Measurements from ENCODE around the gene NMRAL1.

The NMRAL1 gene

DNA sequence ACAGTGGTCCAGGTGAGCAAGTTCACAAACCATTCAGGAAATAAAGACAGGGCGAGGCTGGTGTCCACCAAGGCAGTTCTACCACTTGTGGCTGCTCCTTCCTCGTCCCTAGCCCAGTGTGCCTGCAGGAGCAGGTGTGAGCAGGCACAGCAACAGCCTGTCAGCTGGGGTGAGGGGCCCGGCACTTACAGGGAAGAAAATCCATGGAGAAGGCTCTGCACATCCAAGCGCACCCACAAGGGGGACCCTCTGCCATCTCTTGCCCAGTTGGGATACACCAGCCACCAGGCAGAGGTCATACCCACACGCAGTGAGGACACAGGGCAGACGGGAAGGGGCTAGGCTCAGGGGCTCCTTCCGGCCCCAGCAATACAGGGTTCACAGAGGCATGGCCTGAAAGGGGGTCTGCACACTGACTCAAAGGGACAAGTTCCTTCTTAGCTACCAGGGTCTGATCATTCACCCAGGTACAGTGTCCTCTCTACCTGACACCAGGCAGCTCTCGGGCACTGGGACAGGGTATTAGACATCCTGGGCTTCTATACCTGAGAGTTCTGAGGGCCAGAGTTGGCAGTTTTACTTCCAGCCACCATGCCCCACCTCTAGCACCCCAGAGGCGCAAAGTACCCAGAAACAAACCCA, 37.1 kb upstream of the NMRAL1 start:
- Histone ChIP-seq H3K36me3 (ENCODE audit: control insufficient read depth in 2 of 2, insufficient read depth in 1 of 2, low read length in 2 of 2) (peaks cover 0 to 82% of the 10 kb centered on the region in 2 experiments; a peak in 2 of 3 replicates), H3K27ac (ENCODE audit: extremely low read depth, low read depth, low read length) (no peak overlapping the region), H3K9me3 (ENCODE audit: control insufficient read depth, insufficient read depth, low read depth, low read length) (no peaks in the 10 kb centered on the region), H3K4me3 (ENCODE audit: low read depth, low read length) (no peak overlapping the region), H3K4me1 (ENCODE audit: control insufficient read depth, insufficient read depth, low read length) (no peaks in the 10 kb centered on the region)
- POLR2A ChIA-PET = no interaction called here
- TF ChIP-seq SCRT2 (tag by site-specific recombination; IDR thresholded peaks at IDR 0.05) (peak; percentile 92), SCRT1 (tag by site-specific recombination; IDR thresholded peaks at IDR 0.05; ENCODE audit: borderline replicate concordance) (peak; percentile 69; the same call in 1 of the 2 replicates), HIC1 (tag by site-specific recombination; IDR thresholded peaks at IDR 0.05) (0 out of 2 replicates have a peak, but pooled peaks have one; percentile 36), ZBTB17 (tag by site-specific recombination; IDR thresholded peaks at IDR 0.05) (0 out of 2 replicates have a peak, but pooled peaks have one; percentile 13), ZNF335 (tag by site-specific recombination; conservative IDR thresholded peaks at IDR 0.05) (no peak), MEIS1 (CRISPR knock-in tag; IDR thresholded peaks at IDR 0.05; ENCODE audit: borderline replicate concordance) (no peak), GLIS1 (tag by site-specific recombination; IDR thresholded peaks at IDR 0.05) (no peak), ZNF2 (tag by site-specific recombination; IDR thresholded peaks at IDR 0.05) (peak; percentile 70), ZNF791 (tag by site-specific recombination; IDR thresholded peaks at IDR 0.05) (no peak), ZSCAN4 (tag by site-specific recombination; IDR thresholded peaks at IDR 0.05) (no peak), BCL11B (tag by site-specific recombination; IDR thresholded peaks at IDR 0.05; ENCODE audit: low read depth) (no peak)
- TF ChIP-seq, protein P1, sequence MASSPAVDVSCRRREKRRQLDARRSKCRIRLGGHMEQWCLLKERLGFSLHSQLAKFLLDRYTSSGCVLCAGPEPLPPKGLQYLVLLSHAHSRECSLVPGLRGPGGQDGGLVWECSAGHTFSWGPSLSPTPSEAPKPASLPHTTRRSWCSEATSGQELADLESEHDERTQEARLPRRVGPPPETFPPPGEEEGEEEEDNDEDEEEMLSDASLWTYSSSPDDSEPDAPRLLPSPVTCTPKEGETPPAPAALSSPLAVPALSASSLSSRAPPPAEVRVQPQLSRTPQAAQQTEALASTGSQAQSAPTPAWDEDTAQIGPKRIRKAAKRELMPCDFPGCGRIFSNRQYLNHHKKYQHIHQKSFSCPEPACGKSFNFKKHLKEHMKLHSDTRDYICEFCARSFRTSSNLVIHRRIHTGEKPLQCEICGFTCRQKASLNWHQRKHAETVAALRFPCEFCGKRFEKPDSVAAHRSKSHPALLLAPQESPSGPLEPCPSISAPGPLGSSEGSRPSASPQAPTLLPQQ (tag by site-specific recombination; IDR thresholded peaks at IDR 0.05) = no peak
- TF ChIP-seq, protein P2, sequence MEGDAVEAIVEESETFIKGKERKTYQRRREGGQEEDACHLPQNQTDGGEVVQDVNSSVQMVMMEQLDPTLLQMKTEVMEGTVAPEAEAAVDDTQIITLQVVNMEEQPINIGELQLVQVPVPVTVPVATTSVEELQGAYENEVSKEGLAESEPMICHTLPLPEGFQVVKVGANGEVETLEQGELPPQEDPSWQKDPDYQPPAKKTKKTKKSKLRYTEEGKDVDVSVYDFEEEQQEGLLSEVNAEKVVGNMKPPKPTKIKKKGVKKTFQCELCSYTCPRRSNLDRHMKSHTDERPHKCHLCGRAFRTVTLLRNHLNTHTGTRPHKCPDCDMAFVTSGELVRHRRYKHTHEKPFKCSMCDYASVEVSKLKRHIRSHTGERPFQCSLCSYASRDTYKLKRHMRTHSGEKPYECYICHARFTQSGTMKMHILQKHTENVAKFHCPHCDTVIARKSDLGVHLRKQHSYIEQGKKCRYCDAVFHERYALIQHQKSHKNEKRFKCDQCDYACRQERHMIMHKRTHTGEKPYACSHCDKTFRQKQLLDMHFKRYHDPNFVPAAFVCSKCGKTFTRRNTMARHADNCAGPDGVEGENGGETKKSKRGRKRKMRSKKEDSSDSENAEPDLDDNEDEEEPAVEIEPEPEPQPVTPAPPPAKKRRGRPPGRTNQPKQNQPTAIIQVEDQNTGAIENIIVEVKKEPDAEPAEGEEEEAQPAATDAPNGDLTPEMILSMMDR (tag by site-specific recombination; IDR thresholded peaks at IDR 0.05) = peak; percentile 82
- TF ChIP-seq, protein P3, sequence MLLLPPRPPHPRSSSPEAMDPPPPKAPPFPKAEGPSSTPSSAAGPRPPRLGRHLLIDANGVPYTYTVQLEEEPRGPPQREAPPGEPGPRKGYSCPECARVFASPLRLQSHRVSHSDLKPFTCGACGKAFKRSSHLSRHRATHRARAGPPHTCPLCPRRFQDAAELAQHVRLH (tag by site-specific recombination; IDR thresholded peaks at IDR 0.05) = no peak
- CTCF ChIA-PET = interaction anchor here (0.6 to 1.6 kb wide), 9 partner anchors 10 to 212 kb away, joined by 3 to 9 read pairs (median 4); no protein-coding TSS in a partner anchor

DNA sequence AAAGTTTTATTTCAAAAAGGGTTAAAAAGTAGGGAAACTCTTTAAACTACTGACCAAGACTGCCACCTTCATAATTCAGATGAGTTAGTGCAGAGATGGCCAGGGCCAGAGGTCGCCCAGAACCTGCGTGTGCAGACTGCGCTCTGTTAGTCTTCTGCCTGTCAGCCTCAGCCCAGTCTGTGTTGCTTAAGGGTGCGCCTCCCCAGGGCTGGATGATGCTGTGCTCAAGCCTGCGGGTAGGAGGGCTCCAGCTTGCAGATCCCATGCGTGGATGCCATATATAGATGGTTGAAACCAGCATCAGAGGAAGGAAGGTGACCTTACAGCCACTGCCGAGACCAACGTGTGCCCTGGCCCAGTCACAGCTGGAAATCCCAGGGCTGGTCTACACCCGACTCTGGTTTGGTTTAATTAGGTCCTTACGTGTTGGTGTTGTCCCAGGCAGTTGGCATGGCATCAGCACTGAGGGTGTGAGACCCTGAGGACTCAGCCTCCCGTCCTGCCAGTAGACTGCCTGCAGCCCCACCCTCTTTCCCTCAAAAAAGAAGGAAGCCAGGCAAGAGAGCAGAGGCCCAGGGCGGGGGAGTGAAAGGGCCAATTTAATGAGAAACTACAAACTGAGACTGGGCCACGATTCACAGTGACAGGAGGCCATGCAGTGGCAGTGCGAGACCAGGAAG, 36.5 kb upstream of the NMRAL1 start:
- H3K4me3 ChIP-seq (ENCODE audit: low read depth, low read length) = no peak overlapping the region
- TF ChIP-seq ZNF501 (tag by site-specific recombination; IDR thresholded peaks at IDR 0.05) (no peak), ZNF664 (tag by site-specific recombination; IDR thresholded peaks at IDR 0.05) (peak; percentile 57; the same call in 1 of the 2 replicates), ZNF148 (tag by site-specific recombination; IDR thresholded peaks at IDR 0.05; ENCODE audit: borderline replicate concordance) (no peak), ZNF184 (tag by site-specific recombination; IDR thresholded peaks at IDR 0.05) (no peak), KLF1 (tag by site-specific recombination; IDR thresholded peaks at IDR 0.05) (0 out of 2 replicates have a peak, but pooled peaks have one; percentile 33)
- TF ChIP-seq, protein P4, sequence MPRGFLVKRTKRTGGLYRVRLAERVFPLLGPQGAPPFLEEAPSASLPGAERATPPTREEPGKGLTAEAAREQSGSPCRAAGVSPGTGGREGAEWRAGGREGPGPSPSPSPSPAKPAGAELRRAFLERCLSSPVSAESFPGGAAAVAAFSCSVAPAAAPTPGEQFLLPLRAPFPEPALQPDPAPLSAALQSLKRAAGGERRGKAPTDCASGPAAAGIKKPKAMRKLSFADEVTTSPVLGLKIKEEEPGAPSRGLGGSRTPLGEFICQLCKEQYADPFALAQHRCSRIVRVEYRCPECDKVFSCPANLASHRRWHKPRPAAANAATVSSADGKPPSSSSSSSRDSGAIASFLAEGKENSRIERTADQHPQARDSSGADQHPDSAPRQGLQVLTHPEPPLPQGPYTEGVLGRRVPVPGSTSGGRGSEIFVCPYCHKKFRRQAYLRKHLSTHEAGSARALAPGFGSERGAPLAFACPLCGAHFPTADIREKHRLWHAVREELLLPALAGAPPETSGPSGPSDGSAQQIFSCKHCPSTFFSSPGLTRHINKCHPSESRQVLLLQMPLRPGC (tag by site-specific recombination; IDR thresholded peaks at IDR 0.05) = no peak
- H3K4me1 ChIP-seq (ENCODE audit: control insufficient read depth, insufficient read depth, low read length) = no peaks in the 10 kb centered on the region
- H3K27ac ChIP-seq (ENCODE audit: extremely low read depth, low read depth, low read length) = no peak overlapping the region
- POLR2A ChIA-PET = no interaction called here
- CTCF ChIA-PET = interaction anchor here (0.6 to 1.6 kb wide), 5 partner anchors 12 to 434 kb away, joined by 3 to 8 read pairs (median 4); no protein-coding TSS in a partner anchor
- peaks cover 0 to 88% of the 10 kb centered on the region in 2 experiments; a peak in 2 of 3 replicates for H3K36me3 ChIP-seq (ENCODE audit: control insufficient read depth in 2 of 2, insufficient read depth in 1 of 2, low read length in 2 of 2)
- H3K9me3 ChIP-seq (ENCODE audit: control insufficient read depth, insufficient read depth, low read depth, low read length) = no peaks in the 10 kb centered on the region

Measured in HEK293 (cell line).